Suprapubic skin (tissue), 3 donors: ENCODE data around the gene CCR5.

ENCODE experiments used
- EP300 ChIP-seq: sonication (generic); formaldehyde crosslinking; IDR thresholded peaks from one replicate; pipeline ENCODE4 v1.6.1; 2017; ENCODE audit warnings: antibody characterized with exemption
- POLR2A ChIP-seq, 2 donors: fragments of 450-650 bp; IDR thresholded peaks; one replicate each; pipeline ENCODE4 v1.6.1; 2017; ENCODE audit warnings: antibody characterized with exemption in 2 of 2, mild to moderate bottlenecking in 2 of 2, moderate library complexity in 2 of 2
- TF ChIP-seq, protein P1 (sequence below), 2 donors: fragments of 200-600 bp in 1 of 2; fragments of 450-650 bp in 1 of 2; sonication (generic) in 1 of 2; IDR thresholded peaks; one replicate each; pipeline ENCODE4 v1.5.1; 2016 to 2019; ENCODE audit warnings: antibody characterized with exemption in 2 of 2, mild to moderate bottlenecking in 1 of 2, moderate library complexity in 1 of 2

DNA sequence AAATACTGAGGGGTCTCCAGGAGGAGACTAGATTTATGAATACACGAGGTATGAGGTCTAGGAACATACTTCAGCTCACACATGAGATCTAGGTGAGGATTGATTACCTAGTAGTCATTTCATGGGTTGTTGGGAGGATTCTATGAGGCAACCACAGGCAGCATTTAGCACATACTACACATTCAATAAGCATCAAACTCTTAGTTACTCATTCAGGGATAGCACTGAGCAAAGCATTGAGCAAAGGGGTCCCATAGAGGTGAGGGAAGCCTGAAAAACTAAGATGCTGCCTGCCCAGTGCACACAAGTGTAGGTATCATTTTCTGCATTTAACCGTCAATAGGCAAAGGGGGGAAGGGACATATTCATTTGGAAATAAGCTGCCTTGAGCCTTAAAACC, 4.5 kb downstream of the CCR5 start:
- no peak for TF ChIP-seq EP300
- TF ChIP-seq, protein P1, sequence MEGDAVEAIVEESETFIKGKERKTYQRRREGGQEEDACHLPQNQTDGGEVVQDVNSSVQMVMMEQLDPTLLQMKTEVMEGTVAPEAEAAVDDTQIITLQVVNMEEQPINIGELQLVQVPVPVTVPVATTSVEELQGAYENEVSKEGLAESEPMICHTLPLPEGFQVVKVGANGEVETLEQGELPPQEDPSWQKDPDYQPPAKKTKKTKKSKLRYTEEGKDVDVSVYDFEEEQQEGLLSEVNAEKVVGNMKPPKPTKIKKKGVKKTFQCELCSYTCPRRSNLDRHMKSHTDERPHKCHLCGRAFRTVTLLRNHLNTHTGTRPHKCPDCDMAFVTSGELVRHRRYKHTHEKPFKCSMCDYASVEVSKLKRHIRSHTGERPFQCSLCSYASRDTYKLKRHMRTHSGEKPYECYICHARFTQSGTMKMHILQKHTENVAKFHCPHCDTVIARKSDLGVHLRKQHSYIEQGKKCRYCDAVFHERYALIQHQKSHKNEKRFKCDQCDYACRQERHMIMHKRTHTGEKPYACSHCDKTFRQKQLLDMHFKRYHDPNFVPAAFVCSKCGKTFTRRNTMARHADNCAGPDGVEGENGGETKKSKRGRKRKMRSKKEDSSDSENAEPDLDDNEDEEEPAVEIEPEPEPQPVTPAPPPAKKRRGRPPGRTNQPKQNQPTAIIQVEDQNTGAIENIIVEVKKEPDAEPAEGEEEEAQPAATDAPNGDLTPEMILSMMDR (IDR thresholded peaks at IDR 0.05), result no peak
- no peak for TF ChIP-seq POLR2A (IDR thresholded peaks at IDR 0.05)
